IMR-90 (cell line): ENCODE results near the gene ATP6V0C.

ENCODE experiments used
- CHD1 ChIP-seq: IDR thresholded peaks from 2 replicates; pipeline ENCODE4 v1.6.1; 2012; ENCODE audit warnings: low read depth, low read length, improper control_type of control experiment
- CTCF ChIP-seq: conservative IDR thresholded peaks from 2 replicates; pipeline ENCODE4 v1.5.1; 2012; ENCODE audit warnings: mild to moderate bottlenecking, low read depth, low read length, improper control_type of control experiment
- MAFK ChIP-seq: IDR thresholded peaks from 2 replicates; pipeline ENCODE4 v1.6.1; 2012; ENCODE audit warnings: low read depth, low read length, improper control_type of control experiment
- NFE2L2 ChIP-seq: fragments of 150-350 bp; IDR thresholded peaks from 2 replicates; pipeline ENCODE4 v1.6.1; 2016; ENCODE audit warnings: low read depth, mild to moderate bottlenecking, low read length
- TF ChIP-seq, protein P1 (sequence below): fragments of 150-350 bp; IDR thresholded peaks from 2 replicates; pipeline ENCODE4 v1.6.1; 2017; ENCODE audit warnings: mild to moderate bottlenecking, antibody characterized with exemption, low read length, low read depth

DNA sequence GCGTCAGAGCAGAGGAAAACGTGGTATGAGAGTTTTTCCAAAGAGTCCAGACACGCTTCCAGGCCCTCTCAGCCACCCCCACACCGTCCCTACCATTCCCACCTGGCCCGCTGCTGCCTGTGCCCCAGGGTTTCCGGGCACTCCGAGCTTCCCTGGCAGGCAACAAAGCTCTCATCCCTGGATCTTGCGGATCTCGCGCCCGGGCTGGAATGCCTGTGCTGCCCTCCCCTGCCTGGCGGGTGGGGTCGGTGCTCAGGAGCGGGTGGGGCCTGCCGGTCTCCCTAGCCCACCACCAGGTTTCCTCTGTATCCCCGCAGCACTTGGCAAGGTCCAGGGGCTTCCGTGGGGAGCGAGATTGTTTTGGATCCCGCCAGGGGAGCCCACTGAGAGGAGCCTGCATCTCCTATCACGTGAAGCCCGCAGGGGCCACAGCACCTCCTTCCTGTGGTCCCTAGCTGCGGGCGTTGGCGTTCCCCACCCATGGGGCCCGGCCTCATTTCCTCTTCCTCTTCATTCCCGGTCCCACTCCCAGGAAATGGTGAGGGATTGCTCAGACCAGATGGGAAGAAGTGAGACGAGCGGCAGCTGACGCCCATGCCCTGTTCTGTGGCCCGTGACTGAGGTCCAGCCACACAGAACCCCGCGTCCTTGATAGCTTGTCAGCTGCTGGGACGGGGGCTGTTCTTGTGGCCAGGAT, 27.8 kb upstream of the ATP6V0C start:
- TF ChIP-seq, protein P1, sequence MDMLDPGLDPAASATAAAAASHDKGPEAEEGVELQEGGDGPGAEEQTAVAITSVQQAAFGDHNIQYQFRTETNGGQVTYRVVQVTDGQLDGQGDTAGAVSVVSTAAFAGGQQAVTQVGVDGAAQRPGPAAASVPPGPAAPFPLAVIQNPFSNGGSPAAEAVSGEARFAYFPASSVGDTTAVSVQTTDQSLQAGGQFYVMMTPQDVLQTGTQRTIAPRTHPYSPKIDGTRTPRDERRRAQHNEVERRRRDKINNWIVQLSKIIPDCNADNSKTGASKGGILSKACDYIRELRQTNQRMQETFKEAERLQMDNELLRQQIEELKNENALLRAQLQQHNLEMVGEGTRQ: no peak
- no peak for TF ChIP-seq NFE2L2
- TF ChIP-seq CTCF: no peak
- TF ChIP-seq CHD1: no peak
- TF ChIP-seq MAFK: no peak
